Subcutaneous abdominal adipose tissue (tissue), 5 donors: ENCODE data around the gene ZSCAN25.
A peak's percentile ranks its signal among the peaks of the same experiment; 100 is the strongest.
"Not testable (repeated sequence)": the region's sequence is repeated elsewhere in the genome, so short reads cannot be mapped to it uniquely, and the experiment has no call there.

Source experiments
- H3K27ac ChIP-seq: one replicate; pipeline ENCODE4 v1.7.0; 2013; ENCODE audit warnings: low read depth, mild to moderate bottlenecking, inconsistent platforms, low read length, moderate library complexity
- H3K27me3 ChIP-seq, 5 donors: one replicate each; pipeline ENCODE4 v1.7.0; 2013; ENCODE audit warnings: low read length in 5 of 5, inconsistent platforms in 1 of 5; ENCODE audit not compliant: control insufficient read depth in 5 of 5, insufficient read depth in 4 of 5
- H3K36me3 ChIP-seq, 5 donors: one replicate each; pipeline ENCODE4 v1.7.0; 2013; ENCODE audit warnings: low read length in 5 of 5; ENCODE audit not compliant: control insufficient read depth in 5 of 5, insufficient read depth in 5 of 5
- H3K4me1 ChIP-seq, 5 donors: one replicate each; pipeline ENCODE4 v1.7.0; 2013; ENCODE audit warnings: low read length in 5 of 5, mild to moderate bottlenecking in 3 of 5, moderate library complexity in 1 of 5; ENCODE audit not compliant: control insufficient read depth in 5 of 5, insufficient read depth in 5 of 5
- H3K4me3 ChIP-seq, 5 donors: one replicate each; pipeline ENCODE4 v1.7.0; 2013; ENCODE audit warnings: low read length in 5 of 5, low read depth in 1 of 5
- H3K9ac ChIP-seq, 5 donors: one replicate each; pipeline ENCODE4 v1.7.0; 2013; ENCODE audit warnings: low read length in 5 of 5, mild to moderate bottlenecking in 4 of 5, moderate library complexity in 3 of 5
- H3K9me3 ChIP-seq, 5 donors: one replicate each; pipeline ENCODE4 v1.7.0; 2013; ENCODE audit warnings: low read length in 5 of 5; ENCODE audit not compliant: control insufficient read depth in 5 of 5
- donor health status: healthy.
- donor health status: healthy.
- donor health status: healthy.
- donor health status: healthy.
- donor health status: healthy.

ZSCAN25 gene

DNA sequence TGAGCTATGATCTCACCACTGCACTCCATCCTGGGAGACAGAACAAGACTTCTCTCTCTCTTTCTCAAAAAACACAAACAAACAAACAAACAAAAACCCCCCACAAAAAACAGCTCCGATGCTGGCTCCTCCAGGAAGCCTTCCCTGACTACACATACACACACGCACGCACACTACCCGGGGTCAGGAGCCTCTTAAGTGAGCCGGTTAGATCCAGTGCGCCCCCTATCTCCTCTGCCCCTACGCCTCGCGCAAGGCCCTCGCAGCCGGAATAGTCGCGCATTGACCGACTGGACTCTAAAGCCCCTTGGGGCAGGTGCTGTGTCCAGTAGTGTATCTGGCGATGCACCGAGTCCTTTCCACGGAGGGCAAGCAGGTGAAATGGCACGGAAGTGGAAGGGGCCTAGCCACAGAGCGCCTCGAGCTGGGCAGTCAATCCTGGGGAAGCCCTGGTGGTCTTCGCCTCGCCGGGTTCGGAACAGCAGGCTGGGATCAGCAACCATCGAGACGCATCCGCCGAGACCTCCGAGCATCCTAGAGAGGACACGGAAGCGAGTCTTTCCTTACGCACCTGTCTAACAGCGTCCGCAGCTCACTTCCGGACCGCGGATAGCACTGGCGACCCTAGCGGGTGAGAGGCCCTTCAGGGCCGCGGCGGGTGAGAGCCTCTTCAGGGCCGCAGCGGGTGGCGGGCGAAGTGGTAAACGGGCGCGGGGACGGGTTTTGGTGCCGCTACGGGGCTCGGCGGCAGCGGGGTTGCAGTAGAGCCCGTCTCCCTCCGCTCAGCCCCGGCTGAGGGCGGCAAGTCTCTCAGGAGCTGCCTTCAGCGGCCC, at the start of gene ZSCAN25:
ZSCAN25 (plus strand) TSS at position 588 of the 833 bp plus-strand sequence. CDS start 2,661 bp downstream, outside the sequence.
- no peaks in the 10 kb centered on the region for H3K9me3 ChIP-seq
- no peaks in the 10 kb centered on the region for H3K27me3 ChIP-seq
- H3K4me3 ChIP-seq, result peak within 1 kb of the TSS; percentile 88 to 99 (median 99)
- H3K27ac ChIP-seq, result peak within 1 kb of the TSS; percentile 71
- peaks cover 9 to 32% (median 31%) of the 10 kb centered on the region in 5 donors for H3K36me3 ChIP-seq
- H3K9ac ChIP-seq, result peak within 1 kb of the TSS; percentile 91 to 99 (median 98)
- peaks cover 0 to 21% (median 15%) of the 10 kb centered on the region in 5 donors for H3K4me1 ChIP-seq

DNA sequence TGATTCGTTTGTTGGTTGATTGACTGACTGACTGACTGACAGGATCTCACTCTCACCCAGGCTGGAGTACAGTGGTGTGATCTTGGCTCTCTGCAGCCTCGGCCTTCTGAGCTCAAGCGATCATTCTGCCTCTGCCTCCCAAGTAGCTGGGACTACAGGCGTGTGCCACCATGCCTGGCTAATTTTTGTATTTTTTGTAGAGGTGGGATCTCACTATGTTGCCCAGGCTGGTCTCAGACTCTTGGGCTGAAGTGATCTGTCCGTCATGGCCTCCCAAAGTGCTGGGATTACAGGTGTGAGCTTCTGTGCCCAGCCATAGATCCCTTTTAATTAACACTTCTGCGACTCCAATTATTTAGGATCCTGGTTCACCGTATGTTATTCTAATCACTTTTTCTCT, 48.0 kb upstream of the ZSCAN25 start:
- not testable (repeated sequence) for H3K9ac ChIP-seq, H3K4me1 ChIP-seq, H3K27me3 ChIP-seq, H3K9me3 ChIP-seq, H3K27ac ChIP-seq, H3K4me3 ChIP-seq
- peaks cover 52 to 81% (median 56%) of the 10 kb centered on the region in 5 donors for H3K36me3 ChIP-seq

DNA sequence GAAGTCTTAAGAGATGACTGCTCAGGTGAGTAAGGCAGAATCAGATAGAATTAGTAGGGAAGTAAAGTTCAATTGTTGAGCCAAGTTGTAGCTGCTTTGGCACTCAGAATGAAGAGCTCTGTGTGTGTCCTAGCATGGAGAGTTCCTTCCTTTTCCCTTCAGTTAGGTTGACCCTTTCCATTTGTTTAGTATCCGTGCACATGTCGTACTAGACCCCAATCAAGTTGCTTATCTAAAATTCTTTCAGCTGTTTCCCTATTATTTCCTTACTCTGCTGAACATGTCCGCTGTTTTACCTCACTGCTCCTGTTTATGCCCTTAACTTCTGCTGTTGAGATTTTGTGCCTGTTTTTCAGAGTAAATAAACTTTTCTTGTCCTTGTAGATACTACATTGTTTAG, 45.0 kb upstream of the ZSCAN25 start:
- Histone ChIP-seq H3K4me3 (no peak overlapping the region), H3K4me1 (no peaks in the 10 kb centered on the region), H3K36me3 (peaks cover 30 to 54% (median 43%) of the 10 kb centered on the region in 5 donors), H3K9me3 (no peaks in the 10 kb centered on the region), H3K27me3 (no peaks in the 10 kb centered on the region), H3K9ac (no peak overlapping the region), H3K27ac (no peak overlapping the region)

DNA sequence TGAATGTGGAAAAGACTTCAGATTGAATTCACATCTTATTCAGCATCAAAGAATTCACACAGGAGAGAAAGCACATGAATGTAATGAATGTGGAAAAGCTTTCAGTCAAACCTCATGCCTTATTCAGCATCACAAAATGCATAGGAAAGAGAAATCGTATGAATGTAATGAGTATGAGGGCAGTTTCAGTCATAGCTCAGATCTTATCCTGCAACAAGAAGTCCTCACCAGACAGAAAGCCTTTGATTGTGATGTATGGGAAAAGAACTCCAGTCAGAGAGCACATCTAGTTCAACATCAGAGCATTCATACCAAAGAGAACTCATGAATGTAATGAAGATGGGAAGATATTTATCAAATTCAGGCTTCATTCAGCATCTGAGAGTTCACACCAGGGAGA, 43.5 kb upstream of the ZSCAN25 start:
- Histone ChIP-seq H3K9me3 (no peaks in the 10 kb centered on the region), H3K9ac (peak overlapping the region in 1 of 5 donors; percentile 28), H3K36me3 (peaks cover 30 to 54% (median 43%) of the 10 kb centered on the region in 5 donors), H3K27ac (no peak overlapping the region), H3K4me1 (no peaks in the 10 kb centered on the region), H3K4me3 (no peak overlapping the region), H3K27me3 (no peaks in the 10 kb centered on the region)

DNA sequence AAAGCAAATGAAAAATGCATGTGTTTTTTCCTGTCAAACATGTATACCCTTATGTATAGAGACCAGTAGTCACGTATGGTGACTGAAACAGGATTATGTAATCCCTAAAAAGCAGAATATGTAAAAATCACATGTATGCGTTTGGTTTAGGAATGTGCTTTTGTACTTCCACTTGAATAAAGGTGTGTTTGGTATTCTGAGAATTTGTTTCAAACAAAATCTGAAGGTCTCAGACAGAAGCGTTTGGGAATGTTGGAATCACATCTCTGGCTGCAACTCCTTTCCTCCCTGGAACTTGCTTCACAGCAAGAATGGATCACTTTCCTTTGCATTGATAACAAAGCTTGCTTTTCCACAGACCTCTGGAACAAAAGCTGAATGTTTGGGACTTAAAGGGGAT, 40.5 kb upstream of the ZSCAN25 start:
- peaks cover 19 to 31% (median 28%) of the 10 kb centered on the region in 5 donors for H3K36me3 ChIP-seq
- no peak overlapping the region for H3K9ac ChIP-seq

DNA sequence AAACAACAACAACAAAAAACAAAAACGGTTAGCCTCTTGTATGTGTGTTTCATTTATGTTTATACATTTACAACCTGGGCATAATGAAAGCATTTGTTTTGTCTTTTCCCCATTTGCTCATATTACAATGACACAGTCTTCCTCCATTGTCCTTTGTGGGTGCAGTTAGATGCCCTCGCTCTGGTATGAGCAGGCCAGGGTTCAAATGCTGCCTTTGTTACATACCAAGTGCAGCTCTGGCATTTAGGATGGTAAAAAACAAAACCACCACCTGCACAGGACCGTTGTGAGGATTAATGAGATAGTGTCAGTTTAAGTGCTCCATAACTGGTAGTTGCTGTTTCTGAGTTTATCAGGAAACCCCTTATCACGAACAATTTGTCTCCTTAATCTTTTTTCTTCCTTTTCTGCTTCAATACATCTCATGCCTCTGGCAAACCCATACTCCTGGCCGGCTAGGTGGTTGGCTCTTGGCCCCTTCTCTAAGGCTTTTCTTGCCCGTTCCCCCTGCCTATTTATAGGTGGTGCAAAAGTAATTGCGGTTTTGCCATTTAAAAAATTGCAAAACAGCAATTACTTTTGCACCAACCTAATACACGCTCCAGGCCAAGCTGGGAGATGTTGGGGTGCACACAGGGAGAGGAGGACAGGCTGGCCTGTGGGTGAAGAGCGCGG, 37.3 kb upstream of the ZSCAN25 start:
- Histone ChIP-seq H3K9me3 (no peaks in the 10 kb centered on the region), H3K36me3 (peaks cover 0 to 4% (median 0%) of the 10 kb centered on the region in 5 donors), H3K4me3 (peak overlapping the region in 4 of 5 donors; percentile 71 to 77 (median 72)), H3K27ac (no peak overlapping the region), H3K9ac (peak overlapping the region in 4 of 5 donors; percentile 29 to 75 (median 68)), H3K27me3 (no peaks in the 10 kb centered on the region), H3K4me1 (peaks cover 0 to 16% (median 13%) of the 10 kb centered on the region in 5 donors)

More for the DNA sequence above, 40.5 kb upstream of the ZSCAN25 start:
- Histone ChIP-seq H3K9me3 (no peaks in the 10 kb centered on the region), H3K4me3 (no peak overlapping the region), H3K27ac (no peak overlapping the region), H3K4me1 (peaks cover 0 to 16% (median 13%) of the 10 kb centered on the region in 5 donors), H3K27me3 (no peaks in the 10 kb centered on the region)

DNA sequence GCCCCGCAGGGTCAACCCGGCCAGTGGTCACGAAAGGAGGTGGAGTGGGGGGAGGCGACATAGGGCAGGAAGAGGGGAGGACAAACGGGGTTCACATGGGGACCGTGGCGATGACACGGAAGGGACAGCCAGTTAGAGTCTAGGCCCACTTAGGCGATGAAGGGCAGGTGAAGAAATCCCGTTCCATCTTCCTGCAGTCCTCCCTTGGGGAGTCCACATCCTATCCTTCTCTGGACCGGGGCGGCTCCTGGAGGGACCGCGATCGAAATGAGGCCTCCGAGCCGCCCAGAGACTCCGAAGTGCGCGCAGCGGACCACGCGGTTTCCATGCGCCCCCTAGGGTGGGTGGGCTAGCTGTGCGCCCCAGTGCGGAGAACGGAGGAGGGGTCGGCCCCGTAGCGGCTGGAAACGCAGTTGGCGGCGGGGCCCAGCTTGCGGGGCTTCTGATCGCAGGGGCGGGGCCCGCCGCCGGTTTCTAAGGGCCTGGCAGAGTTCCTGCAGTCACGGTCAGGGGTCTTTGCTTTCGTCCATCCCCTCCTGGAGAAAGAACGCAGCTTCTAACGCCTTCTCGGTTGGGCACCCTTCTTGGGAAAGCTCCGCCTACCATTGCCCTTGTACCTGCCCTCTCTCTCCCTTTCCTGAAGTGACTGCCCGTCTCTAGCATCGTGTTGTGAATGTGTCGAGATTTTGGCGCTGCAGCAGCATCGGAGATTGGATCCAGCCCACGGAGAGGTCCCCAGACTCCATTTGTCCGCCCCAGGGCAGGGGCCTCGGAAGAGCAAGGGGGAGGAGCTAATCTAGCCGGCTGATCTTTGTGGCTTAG, 36.6 kb upstream of the ZSCAN25 start:
- no peaks in the 10 kb centered on the region for H3K36me3 ChIP-seq
- H3K9ac ChIP-seq, result peak overlapping the region; percentile 29 to 75 (median 66)
- no peaks in the 10 kb centered on the region for H3K27me3 ChIP-seq
- peaks cover 0 to 16% (median 13%) of the 10 kb centered on the region in 5 donors for H3K4me1 ChIP-seq
- no peaks in the 10 kb centered on the region for H3K9me3 ChIP-seq
- no peak overlapping the region for H3K27ac ChIP-seq
- peak overlapping the region; percentile 71 to 77 (median 72) for H3K4me3 ChIP-seq

DNA sequence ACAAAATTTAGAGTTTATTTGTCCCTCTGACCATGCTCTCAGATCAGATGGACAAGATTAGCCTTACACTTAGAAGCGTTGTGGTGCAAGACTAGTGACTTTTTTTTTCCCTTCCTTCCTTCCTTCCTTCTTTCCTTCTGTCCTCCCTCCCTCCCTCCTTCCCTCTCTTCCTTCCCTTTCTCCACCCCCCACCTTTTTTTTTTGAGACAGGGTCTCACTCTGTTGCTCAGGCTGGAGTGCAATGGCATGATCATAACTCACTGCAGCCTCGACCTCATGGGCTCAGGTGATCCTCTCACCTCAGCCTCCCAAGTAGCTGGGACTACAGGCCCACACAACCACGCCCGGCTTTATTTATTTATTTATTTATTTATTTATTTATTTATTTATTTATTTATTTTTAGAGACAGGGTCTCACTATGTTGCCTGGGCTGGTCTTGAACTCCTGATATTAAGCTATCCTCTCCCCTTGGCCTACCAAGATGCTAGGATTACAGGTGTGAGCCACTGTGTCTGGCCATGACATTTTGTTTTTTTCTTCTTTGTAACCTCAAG, 35.9 kb upstream of the ZSCAN25 start:
- not testable (repeated sequence) for H3K36me3 ChIP-seq, H3K9me3 ChIP-seq, H3K27me3 ChIP-seq, H3K27ac ChIP-seq
- Histone ChIP-seq H3K4me1 (peaks cover 0 to 16% (median 13%) of the 10 kb centered on the region in 5 donors), H3K4me3 (peak overlapping the region; percentile 71 to 77 (median 72)), H3K9ac (peak overlapping the region; percentile 29 to 75 (median 66))

DNA sequence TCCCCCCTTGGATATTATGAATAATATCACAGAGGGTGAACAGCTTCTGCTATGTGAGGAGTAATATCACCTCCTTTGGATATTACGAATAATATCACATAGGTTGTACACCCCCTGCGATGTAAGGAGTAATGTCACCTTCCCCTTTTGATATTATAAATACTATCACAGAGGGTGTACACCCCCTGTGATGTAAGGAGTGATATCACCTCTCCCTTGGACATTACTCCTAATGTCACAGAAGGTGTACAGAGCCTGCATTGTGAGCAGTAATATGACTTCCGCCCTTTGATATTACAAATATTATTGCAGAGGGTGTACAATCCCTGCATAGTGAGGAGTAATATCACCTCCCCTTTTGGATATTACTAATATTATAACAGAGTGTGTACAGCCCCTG, 27.9 kb upstream of the ZSCAN25 start:
- no peaks in the 10 kb centered on the region for H3K36me3 ChIP-seq
- H3K4me1 ChIP-seq, result no peaks in the 10 kb centered on the region
- no peak overlapping the region for H3K27ac ChIP-seq
- H3K9ac ChIP-seq, result no peak overlapping the region
- no peaks in the 10 kb centered on the region for H3K9me3 ChIP-seq
- no peak overlapping the region for H3K4me3 ChIP-seq
- H3K27me3 ChIP-seq, result no peaks in the 10 kb centered on the region
